Spleen (tissue), 11 donors: Measurements from ENCODE around the gene UBXN11. TPM values are rescaled to one million over a fixed set of nuclear protein-coding genes. Genes with fewer than 3 reads are reported as not detected.
"Not testable (repeated sequence)": the region's sequence is repeated elsewhere in the genome, so short reads cannot be mapped to it uniquely, and the experiment has no call there.

Experiments used
- DNase-seq: peaks from one replicate; pipeline ENCODE4 v3.0.0-alpha.2; 2020
- H3K27ac ChIP-seq, 8 donors: fragments of 200-600 bp; sonication (generic) in 7 of 8; 1 replicate in 4 of 8; 2 replicates in 4 of 8; pipeline versions ENCODE4 v1.5.0 to v1.8.0; 2016 to 2021; ENCODE audit warnings: inconsistent platforms in 4 of 8, mild to moderate bottlenecking in 4 of 8, moderate library complexity in 1 of 8
- H3K27me3 ChIP-seq, 7 donors: fragments of 200-600 bp; sonication (generic) in 6 of 7; replicated peaks in 1 of 7; 1 replicate in 4 of 7; 2 replicates in 3 of 7; pipeline versions ENCODE4 v1.5.0 to v1.8.0; 2016 to 2021; ENCODE audit warnings: inconsistent platforms in 3 of 7, mild to moderate bottlenecking in 1 of 7
- H3K36me3 ChIP-seq, 6 donors: fragments of 200-600 bp; sonication (generic) in 5 of 6; 1 replicate in 4 of 6; 2 replicates in 2 of 6; pipeline versions ENCODE4 v1.5.0 to v1.8.0; 2016 to 2021; ENCODE audit warnings: inconsistent platforms in 2 of 6
- H3K4me1 ChIP-seq, 6 donors: fragments of 200-600 bp; sonication (generic) in 5 of 6; 1 replicate in 3 of 6; 2 replicates in 3 of 6; pipeline versions ENCODE4 v1.5.0 to v1.8.0; 2016 to 2021; ENCODE audit warnings: inconsistent platforms in 3 of 6
- H3K4me3 ChIP-seq, 8 donors: fragments of 200-600 bp; sonication (generic) in 7 of 8; 1 replicate in 4 of 8; 2 replicates in 4 of 8; pipeline versions ENCODE4 v1.5.0 to v1.8.0; 2016 to 2021; ENCODE audit warnings: inconsistent platforms in 4 of 8, mild to moderate bottlenecking in 4 of 8, moderate library complexity in 2 of 8
- H3K9me3 ChIP-seq, 8 donors: fragments of 200-600 bp; sonication (generic) in 7 of 8; 1 replicate in 4 of 8; 2 replicates in 4 of 8; pipeline versions ENCODE4 v1.5.0 to v1.8.0; 2016 to 2021; ENCODE audit warnings: inconsistent platforms in 4 of 8
- CTCF ChIP-seq, 11 experiments: fragments of 200-600 bp in 7 of 11; fragments of 450-650 bp in 4 of 11; sonication (generic) in 4 of 11; IDR thresholded peaks in 8 of 11; conservative IDR thresholded peaks in 3 of 11; 1 replicate in 7 of 11; 2 replicates in 4 of 11; pipeline versions ENCODE4 v1.4.0 to v1.8.0; 2016 to 2021; ENCODE audit warnings: antibody characterized with exemption in 11 of 11, inconsistent platforms in 4 of 11, mild to moderate bottlenecking in 1 of 11
- POLR2A ChIP-seq, 3 donors: fragments of 450-650 bp; IDR thresholded peaks; one replicate each; pipeline ENCODE4 v1.5.1; 2017; ENCODE audit warnings: antibody characterized with exemption in 3 of 3, mild to moderate bottlenecking in 1 of 3
- POLR2AphosphoS5 ChIP-seq, 3 donors: sonication (generic); formaldehyde crosslinking; IDR thresholded peaks; one replicate each; pipeline ENCODE4 v1.5.1; 2017; ENCODE audit warnings: antibody characterized with exemption in 3 of 3
- WGBS, 5 donors: extraction: QIAGEN DNeasy Blood & Tissue Kit in 3 of 5; methylation state at CpG; one replicate each; pipeline versions ENCODE4 v1.1.5 to v1.1.7; 2013 to 2018; 5-methylcytosine and 5-hydroxymethylcytosine counted together
- intact Hi-C: fragments of 100-400 bp; cut with DNase I; formaldehyde crosslinking; loops from one replicate; pipeline ENCODE4 v1.15.0; 2023; ENCODE audit warnings: low total_unique reads
- polyA plus RNA-seq, 3 donors: library from polyadenylated mRNA; stranded (reverse); fragments of 200-250 nt; gene quantifications; one replicate each; pipeline ENCODE4 v1.2.1, GENCODE V29; 2013
- total RNA-seq, 7 donors: library from RNA; depleted of rRNA in 3 of 7; stranded (reverse); fragments of >200 nt in 3 of 7; fragmentation: NEBNext Ultra II Directional in 4 of 7; extraction: Animal tissue kit (Norgen Biotek cat#: 25700) in 4 of 7; gene quantifications; one replicate each; pipeline versions ENCODE4 v1.1.0 to v1.2.1, GENCODE V29; 2016 to 2021
- donor health status: healthy with polysubstance abuse.
- donor health status: DM: no; HTN: no; CAD: no; lungs with moderate emphysema.
- donor health status: DM: no; HTN: no; CAD: no.
- donor health status: Bipolar disorder and iron deficiency.
- donor health status: healthy.
- donor health status: DM: no; HTN: no; CAD: no.
- donor health status: DM: yes; HTN: yes; CAD: no.

Gene UBXN11
- total and polyA plus RNA-seq, 10 donors, result 25.1 to 67.8 (median 49.2) TPM

GRCh38 chr1:26330276-26330675 lies 23.8 kb upstream of the UBXN11 start:
- H3K27me3 ChIP-seq, result peaks cover 0 to 24% (median 9%) of the 10 kb centered on the region in 7 donors
- H3K9me3 ChIP-seq, result no peaks in the 10 kb centered on the region
- peaks cover 0 to 23% (median 0%) of the 10 kb centered on the region in 6 donors for H3K36me3 ChIP-seq
- H3K4me1 ChIP-seq, result peaks cover 0 to 11% (median 4%) of the 10 kb centered on the region in 6 donors
- intact Hi-C loops, result no loop called here
- 83 to 96% (median 89%) methylated on average over 5 of the region's 5 CpGs for WGBS, 5 donors
- TF ChIP-seq CTCF (IDR thresholded peaks at IDR 0.05 in 8 of 11, conservative IDR thresholded peaks at IDR 0.05 in 3 of 11) (no peak), POLR2A (IDR thresholded peaks at IDR 0.05) (no peak), POLR2AphosphoS5 (IDR thresholded peaks at IDR 0.05) (no peak)
- no peak overlapping the region for H3K27ac ChIP-seq
- DNase-seq, result no peak
- no peak overlapping the region for H3K4me3 ChIP-seq

GRCh38 chr1:26329380-26329779 lies 22.9 kb upstream of the UBXN11 start:
- 86 to 95% (median 88%) methylated on average over 4 of the region's 4 CpGs for WGBS, 5 donors

GRCh38 chr1:26328597-26328996 lies 22.2 kb upstream of the UBXN11 start:
- intact Hi-C loops, result no loop called here
- peaks cover 0 to 40% (median 0%) of the 10 kb centered on the region in 6 donors for H3K36me3 ChIP-seq
- H3K4me3 ChIP-seq, result no peak overlapping the region
- H3K4me1 ChIP-seq, result peaks cover 0 to 1% (median 0%) of the 10 kb centered on the region in 6 donors
- no peak overlapping the region for H3K27ac ChIP-seq
- TF ChIP-seq CTCF (IDR thresholded peaks at IDR 0.05 in 8 of 11, conservative IDR thresholded peaks at IDR 0.05 in 3 of 11), result no peak
- TF ChIP-seq POLR2AphosphoS5 (IDR thresholded peaks at IDR 0.05), result no peak
- no peak for DNase-seq
- WGBS, 5 donors, result 77 to 89% (median 84%) methylated on average over 8 of the region's 8 CpGs
- no peaks in the 10 kb centered on the region for H3K9me3 ChIP-seq
- H3K27me3 ChIP-seq, result peaks cover 0 to 9% (median 0%) of the 10 kb centered on the region in 7 donors

More at GRCh38 chr1:26329380-26329779, 22.9 kb upstream of the UBXN11 start:
- DNase-seq, H3K9me3 ChIP-seq, H3K27ac ChIP-seq, intact Hi-C loops, H3K4me1 ChIP-seq, H3K4me3 ChIP-seq: not testable (repeated sequence)
- Histone ChIP-seq H3K36me3 (peaks cover 0 to 32% (median 0%) of the 10 kb centered on the region in 6 donors), H3K27me3 (peaks cover 0 to 15% (median under 1%) of the 10 kb centered on the region in 7 donors)

GRCh38 chr1:26327956-26328362 lies 21.5 kb upstream of the UBXN11 start:
- peaks cover 0 to 46% (median 0%) of the 10 kb centered on the region in 6 donors for H3K36me3 ChIP-seq
- TF ChIP-seq POLR2AphosphoS5 (IDR thresholded peaks at IDR 0.05), result peak in 1 of 3 donors; percentile 47
- TF ChIP-seq POLR2A (IDR thresholded peaks at IDR 0.05), result no peak
- no peak overlapping the region for H3K4me3 ChIP-seq
- peaks cover 0 to 7% (median 0%) of the 10 kb centered on the region in 6 donors for H3K4me1 ChIP-seq
- WGBS, 5 donors, result 81 to 91% (median 87%) methylated on average over 8 of the region's 8 CpGs
- peaks cover 0 to 9% (median 0%) of the 10 kb centered on the region in 7 donors for H3K27me3 ChIP-seq
- intact Hi-C loops, result no loop called here
- no peaks in the 10 kb centered on the region for H3K9me3 ChIP-seq
- DNase-seq, result no peak
- no peak overlapping the region for H3K27ac ChIP-seq

GRCh38 chr1:26324550-26324949 lies 18.1 kb upstream of the UBXN11 start:
- no peaks in the 10 kb centered on the region for H3K27me3 ChIP-seq
- DNase-seq, result no peak
- no peak overlapping the region for H3K4me3 ChIP-seq
- WGBS, 5 donors, result 81 to 88% (median 85%) methylated on average over 3 of the region's 3 CpGs
- H3K36me3 ChIP-seq, result peaks cover 0 to 68% (median 7%) of the 10 kb centered on the region in 6 donors
- H3K4me1 ChIP-seq, result peaks cover 18 to 41% (median 30%) of the 10 kb centered on the region in 6 donors
- no peaks in the 10 kb centered on the region for H3K9me3 ChIP-seq
- TF ChIP-seq CTCF (IDR thresholded peaks at IDR 0.05 in 8 of 11, conservative IDR thresholded peaks at IDR 0.05 in 3 of 11) (no peak), POLR2AphosphoS5 (IDR thresholded peaks at IDR 0.05) (peak in 1 of 3 donors; percentile 67)
- intact Hi-C loops, result no loop called here
- H3K27ac ChIP-seq, result no peak overlapping the region
